ENCODE results near the gene ST3GAL3.

Gene ST3GAL3

DNA sequence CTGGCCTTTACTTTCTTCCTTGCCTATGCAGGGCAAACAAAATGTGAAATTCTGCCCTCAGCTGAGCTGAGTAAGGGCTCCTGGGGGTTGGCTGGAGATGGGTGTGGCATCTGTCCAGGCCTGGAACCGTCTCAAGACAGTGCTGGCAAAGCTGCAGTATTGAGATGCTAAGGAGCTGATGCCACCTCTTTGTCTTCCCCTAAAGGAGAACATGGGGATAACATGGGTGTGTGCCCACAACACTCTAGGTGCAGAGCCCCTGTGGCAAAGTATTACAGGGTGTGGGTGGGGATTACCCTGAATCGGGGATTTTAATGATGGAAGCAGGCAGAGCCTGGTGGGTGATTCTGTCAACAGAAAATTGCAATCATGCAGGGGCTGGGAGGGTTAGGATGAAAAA lies 2.5 kb upstream of the ST3GAL3 start:
- no peak for DNase-seq

DNA sequence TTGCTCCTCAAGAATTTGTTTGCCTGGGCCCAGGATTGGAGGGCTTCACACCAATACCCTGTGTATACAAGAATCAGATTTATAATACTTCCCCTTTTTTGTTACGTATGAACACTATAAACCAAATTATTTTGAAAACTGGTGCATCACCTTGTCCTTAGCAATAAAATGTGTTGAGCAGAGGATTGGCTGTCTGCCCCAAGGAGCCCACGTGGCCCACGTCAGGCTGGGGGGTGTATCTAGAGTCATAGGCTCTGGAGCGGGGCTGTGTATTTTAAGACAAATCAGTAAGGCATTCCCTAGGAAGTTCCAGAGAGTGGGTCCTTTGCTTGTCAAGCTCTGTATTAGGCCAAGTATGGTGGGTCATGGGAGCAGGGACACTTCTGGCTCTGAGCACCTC lies 2.0 kb upstream of the ST3GAL3 start:
- no peak for DNase-seq

DNA sequence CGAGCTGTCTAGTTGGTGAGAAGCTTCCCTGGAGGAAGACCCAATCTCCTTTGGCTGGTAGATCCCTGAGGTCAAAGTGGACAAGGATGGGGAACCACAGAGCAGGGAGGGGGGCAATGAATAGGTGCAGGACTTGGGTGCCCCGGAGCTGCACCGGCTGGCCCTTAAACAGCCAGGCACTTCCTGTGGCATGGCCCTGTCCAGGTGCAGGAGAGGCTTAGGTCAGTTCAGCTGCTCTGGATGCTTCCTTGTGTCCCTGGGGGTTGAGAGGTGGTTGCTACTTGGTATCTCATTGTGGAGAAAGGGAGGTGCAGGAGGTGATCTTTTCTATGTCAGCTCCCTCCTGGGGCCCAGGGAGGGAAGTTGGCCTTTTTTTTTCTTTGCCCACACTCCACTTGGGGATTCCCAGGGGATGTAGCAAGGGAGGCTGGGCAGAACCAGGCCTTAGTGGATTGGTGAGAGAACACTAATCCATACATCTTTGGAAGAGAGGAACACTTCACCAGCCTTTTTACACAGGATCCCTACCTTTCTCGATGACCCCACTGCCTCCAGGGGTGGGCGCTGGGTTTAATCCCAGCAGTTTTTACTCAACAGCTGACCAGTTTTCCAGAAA lies 1.2 kb upstream of the ST3GAL3 start:
- no peak for DNase-seq

DNA sequence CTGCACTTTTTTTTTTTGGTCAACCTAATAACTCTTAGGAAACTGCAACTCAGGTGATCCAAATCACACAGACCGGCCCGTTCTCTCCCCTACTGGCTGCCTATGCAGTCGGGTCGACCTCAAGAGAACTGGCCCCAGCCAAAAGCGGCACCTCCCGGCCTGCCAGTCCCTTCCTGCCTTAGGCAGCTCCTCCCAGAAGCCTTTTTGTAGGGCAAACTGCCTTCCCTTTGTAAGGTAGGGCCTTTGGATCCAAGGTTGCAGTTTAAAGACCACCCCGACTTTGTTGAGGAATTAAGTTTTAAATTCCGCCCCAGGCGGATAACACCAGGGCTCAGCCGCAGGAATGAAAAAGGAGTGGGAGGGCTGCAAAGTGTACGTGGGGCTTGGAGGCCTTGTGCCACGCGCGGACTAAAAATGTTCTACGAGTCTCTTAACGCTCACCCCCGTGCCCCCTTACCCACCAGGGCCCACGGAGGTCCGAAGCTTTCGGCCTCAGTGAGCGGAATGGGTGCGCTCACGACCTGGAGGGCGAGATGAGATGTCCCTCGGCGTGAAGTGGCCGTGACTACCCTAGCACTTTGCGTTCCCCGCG lies 642 bp upstream of the ST3GAL3 start:
- DNase-seq = no peak

DNA sequence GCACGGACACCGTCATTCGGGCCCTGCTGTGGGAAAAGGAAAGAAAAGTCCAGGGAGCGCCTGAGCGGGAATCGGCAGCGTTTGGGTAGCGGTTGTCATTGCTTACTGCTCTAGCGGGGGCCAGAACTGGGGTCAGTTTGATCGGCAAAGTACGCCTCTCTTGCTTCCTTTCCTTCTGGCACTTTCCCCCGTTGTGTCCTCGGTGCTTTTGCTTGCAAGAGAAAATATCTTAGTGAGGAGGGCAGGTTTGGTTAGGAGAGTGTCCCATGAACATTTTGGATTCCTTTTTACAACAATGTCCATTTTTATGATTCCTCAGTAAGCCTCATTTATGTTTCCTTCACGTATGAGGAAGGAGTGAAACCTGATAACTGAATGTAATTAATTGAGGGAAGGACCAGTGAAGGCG lies 670 bp downstream of the ST3GAL3 start:
- DNase-seq = no peak

DNA sequence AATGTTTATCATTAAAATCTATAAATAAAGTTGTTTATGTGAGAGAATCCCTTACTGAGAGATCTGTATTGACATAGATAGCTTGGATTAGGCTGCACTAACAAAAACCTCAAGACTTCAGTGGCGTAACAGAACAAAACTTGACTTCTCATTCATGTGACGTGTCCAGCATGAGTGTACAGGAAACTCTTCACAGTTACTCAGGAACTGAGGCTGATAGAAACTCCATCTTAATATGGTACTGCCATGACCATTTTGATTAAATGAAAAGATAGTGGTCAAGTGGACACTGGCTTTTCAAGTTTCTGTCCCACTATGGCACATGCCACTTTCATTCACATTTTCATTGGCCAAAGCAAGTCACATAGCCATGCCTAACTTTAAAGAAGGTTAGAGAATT lies 3.7 kb downstream of the ST3GAL3 start:
- DNase-seq = peak; percentile 83

DNA sequence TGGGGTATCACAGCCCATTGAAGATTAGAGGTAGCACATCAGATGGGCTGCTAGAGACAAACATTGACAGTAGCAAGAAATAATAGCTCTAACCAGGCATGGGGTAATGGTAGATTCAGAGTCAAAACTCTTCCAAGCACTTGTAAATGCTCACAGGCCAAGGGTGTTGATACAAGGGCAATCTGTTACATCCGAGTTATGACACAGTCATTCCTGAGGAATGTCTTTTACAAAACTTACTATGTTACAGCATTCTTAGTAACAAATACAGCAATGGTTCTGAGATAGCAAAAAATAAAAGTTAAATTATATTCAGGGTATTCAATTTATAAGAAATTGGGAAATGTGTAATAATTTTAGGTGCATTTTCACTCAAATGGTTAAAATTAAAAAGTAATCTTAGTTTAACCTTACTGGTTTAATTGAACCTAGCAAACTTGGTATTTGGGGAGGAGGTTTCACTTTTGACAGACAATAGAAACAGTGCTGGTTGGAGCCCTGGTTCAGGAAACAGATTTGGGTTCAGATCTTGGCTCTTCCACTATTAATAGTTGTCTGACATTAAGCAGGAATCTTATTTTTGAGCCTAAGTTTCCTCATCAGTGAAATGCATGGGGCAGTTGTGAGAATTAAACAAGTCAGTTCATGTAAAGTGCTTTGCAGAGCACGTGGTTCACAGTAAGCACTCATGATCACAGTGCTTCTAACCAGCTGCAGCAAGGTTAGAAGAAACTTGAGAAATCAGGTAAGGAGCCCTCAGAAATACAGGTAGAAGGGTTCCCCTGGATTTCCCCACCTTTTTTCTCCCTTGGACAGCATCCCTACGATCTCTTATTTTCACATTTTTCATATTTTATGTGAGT lies 4.4 kb downstream of the ST3GAL3 start:
- DNase-seq = peak; percentile 83

DNA sequence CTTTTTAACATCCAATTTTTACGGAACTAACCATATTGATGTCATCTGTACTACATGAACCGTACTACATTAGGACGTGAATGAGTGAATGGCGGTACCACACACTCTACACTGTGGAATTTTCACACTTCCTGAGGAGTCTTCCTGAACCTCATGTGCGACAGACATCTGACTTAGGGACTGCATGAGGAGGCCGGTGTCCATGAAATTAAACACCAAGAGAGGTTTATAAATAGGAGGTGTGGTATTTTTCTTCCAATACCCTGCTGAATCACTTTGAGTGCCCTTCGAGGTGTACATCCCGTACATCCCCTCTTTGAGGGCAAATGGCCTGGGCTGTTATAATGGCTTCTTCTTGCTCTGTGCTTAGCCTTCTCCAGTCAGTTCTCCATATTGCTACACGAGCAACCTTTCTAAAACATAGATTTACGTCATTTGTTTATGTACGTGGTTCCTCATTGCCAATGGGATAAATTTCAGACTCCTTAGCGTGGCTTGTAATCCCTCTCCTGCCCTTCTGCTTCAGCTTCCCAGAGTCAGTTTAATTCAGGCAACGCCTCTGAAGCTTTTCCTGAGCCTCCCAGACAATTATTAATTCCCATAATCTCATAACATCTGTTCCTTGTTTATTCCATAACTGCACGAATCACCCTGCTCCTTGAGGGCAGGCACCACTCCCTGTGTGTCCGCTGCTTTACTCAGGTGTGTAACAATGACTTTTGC lies 9.4 kb downstream of the ST3GAL3 start:
- DNase-seq = no peak

DNA sequence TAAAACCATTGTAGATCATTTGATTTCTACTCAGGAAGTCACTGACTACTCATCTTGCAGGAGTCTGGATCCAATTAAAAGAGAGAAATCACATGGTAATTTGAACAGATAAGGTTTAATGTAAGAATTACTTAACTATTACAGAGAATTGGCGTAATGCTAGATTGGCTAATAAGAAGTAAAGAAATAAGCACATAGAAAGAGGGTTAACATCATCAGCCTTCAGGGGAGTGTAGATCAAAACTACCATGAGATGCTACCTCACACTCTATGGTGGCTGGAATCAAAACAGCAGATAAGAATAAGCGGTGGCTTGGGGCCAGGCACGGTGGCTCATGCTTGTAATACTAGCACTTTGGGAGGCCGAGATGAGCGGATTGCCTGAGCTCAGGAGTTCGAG lies 11.7 kb downstream of the ST3GAL3 start:
- peak; percentile 69 for DNase-seq

DNA sequence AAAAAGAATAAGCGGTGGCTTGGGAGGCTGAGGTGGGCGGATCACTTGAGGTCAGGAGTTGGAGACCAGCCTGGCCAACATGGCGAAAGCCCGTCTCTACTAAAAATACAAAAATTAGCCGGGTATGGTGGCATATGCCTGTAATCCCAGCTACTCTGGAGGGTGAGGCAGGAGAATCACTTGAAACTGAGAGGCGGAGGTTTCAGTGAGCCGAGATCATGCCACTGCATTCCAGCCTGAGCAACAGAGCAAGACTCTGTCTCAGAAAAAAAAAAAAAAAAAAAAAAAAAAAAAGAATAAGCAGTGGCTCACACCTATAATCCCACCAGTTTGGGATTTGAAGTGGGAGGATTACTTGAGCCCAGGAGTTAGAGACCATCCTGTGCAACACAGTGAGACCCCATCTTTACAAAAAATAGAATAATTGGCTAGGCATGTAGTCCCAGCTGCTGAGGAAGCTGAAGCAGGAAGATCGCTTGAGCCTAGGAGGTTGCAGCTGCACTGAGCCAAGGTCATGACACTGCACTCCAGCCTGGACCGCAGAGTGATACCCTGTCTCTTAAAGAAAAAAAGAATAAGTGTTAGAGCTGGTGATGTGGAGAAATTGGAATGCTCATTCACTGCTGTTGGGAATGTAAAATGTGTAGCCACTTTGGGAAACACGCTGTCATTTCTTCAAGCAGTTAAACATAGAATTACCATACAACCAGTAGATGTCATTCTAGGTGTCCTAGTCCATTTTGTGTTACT lies 12.5 kb downstream of the ST3GAL3 start:
- peak; percentile 18 for DNase-seq

DNA sequence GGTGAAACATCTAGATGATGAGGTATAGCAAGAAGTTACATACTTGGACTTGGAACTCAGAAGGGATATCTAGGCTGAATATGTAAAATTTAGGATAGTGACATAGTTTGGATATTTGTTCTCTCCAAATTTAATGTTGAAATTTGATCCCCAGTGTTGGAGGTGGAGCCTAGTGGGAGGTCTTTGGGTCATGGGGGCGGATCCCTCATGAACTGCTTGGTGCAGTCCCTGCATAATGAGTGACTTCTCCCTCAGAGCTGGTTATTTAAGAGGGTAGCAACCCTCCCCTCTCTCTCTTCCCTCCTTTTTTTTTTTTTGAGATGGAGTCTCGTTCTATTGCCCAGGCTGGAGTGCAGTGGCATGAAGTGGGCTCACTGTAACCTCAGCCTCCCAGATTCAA lies 15.5 kb downstream of the ST3GAL3 start:
- DNase-seq = no peak

DNA sequence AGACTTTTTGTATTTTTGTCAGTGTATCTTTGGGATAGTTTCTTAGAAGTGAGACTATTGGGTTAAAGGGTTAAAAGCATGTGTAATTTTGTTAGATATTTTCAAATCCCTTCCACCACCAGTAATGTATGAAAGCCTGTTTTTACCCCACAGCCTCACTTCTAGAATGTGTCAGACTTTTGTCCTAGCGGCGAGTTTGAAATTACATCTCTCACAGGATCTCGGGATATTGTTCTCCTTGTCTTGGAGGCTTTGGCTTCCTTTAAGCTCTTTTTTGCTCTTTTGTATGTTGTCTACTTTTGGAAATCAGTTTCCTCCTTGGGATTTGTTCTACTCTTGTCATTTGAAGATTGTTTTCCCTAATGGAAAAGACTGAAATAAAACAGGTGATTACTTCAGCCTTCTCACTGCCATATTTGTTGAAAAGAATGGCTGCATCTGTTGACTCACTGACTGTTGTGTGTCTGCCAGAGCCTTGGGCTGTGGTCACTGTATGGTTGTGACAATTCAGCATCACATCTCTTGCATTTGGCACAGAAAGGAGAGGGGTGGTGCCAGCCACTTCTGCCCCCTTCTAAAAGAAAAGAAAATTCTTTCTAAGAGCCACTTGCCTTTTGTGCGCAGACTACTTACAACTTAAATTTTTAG lies 22.6 kb downstream of the ST3GAL3 start:
- DNase-seq = no peak

DNA sequence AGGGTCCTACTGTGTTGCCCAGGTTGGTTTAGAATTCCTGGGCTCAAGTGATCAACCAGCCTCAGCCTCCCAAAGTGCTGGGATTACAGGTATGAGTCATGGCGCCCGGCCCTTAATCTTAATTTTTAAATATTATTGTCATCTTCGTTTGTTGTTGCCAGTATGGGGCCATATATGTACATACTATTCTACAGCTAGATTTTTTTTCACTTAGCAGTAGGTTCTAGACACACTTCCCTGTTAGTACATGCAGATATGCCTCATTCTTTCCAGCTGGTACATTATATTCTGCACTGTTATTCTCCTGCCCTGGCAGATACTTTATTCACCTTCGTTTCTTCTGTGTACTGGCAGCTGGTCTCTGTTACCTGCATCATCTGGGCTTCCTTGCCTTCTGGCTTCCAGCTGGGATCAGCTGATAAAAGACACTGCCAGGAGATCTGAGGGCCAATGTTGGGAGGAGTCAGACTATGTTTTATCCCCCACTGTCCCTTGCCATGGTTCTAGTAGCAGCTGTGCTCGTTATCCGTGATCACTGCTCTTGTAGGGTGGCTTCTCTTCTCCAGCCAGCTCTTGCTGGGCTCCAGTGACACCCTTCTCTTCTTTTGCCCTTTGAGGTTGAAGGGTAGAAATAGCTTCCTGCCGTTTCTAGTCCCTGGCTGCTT lies 24.7 kb downstream of the ST3GAL3 start:
- DNase-seq = no peak

DNA sequence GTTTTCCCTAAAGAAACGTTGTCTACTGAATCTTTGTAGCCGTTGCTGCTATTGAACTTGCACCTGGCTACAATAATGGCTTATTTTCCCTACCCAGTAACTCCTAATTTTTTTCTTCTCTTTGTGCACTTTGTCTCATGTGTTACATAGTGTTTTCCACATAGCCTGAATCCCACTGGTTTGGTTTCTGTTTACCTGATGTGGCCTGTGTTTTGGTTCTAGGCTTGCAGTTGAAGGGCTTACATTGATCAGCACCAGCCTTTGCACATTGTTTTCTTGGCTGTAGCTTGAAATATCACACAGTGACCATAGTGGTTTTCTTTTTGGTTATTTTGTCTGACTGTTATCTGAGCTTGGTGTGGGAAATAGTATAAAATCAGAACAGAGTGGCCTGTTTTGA lies 29.5 kb downstream of the ST3GAL3 start:
- DNase-seq = no peak

DNA sequence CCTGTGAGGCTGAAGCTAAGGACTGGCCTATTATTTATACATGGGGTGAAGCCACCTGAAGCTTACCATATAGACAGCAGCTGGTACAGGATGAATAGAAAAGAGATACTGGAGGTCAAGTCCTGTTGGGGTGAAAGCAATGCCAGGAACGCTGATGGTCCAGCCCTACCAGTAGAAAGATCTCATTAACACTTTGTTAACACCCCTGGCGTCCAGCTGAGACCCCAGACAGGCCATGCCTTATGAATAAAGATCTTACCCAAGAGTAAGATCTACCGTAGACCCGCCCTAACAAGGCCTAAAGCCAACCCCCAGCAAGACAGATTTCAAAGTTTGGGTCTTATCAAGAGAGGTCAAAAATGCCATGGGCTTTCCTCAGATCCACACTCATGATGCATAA lies 34.7 kb downstream of the ST3GAL3 start:
- no peak for DNase-seq

DNA sequence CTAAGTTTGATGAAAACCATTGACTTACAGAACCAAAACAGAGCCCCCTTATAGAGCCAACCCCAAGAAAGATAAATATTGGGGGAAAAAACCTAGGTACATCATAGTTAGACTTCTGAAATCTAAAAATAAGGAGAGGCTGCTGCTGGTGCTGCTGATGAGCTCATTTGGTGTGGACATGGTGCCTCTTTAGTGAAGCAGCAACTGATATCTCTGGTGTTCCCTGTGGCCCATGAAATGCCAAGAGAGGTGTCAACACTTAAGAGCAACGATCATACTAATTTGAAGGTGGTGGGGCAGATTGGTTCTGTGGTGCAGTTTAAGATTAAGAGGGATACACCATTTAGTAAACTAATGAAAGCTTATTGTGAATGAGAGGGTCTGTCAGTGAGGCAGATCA lies 35.9 kb downstream of the ST3GAL3 start:
- no peak for DNase-seq

DNA sequence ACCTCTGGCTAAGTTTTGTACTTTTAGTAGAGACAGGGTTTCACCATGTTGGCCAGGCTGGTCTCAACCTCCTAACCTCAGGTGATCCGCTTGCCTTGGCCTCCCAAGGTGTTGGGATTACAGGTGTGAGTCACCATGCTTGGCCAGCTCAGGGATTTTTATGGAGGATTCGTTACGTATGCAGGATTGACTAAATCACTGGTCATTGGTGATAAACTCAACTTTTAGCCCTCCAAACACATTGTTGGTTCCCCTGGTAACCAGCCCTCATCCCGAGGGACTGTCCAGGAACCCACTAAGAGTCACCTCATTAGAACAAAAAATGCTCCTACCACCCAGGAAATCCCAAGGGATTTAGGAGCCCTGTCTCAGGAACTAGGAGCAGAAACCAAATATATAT lies 40.4 kb downstream of the ST3GAL3 start:
- peak; percentile 4 for DNase-seq

DNA sequence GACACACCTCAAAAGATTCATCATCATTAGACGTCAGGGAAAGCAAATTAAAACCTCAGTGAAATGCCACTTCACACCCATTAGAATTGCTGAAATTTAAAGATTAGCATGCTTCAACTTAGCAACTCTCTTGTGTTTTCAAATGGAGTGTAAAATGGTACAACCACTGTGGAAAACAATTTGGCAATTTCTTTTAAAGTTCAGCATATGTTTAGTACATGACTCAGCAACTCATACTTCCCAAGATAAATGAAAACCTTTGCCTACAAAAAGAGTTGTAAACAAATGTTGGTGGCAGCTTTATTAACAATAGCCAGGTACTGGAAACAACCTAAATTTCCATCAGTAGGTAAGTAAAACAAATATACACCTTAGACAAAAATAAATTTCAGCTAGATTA lies 42.7 kb downstream of the ST3GAL3 start:
- DNase-seq = no peak

DNA sequence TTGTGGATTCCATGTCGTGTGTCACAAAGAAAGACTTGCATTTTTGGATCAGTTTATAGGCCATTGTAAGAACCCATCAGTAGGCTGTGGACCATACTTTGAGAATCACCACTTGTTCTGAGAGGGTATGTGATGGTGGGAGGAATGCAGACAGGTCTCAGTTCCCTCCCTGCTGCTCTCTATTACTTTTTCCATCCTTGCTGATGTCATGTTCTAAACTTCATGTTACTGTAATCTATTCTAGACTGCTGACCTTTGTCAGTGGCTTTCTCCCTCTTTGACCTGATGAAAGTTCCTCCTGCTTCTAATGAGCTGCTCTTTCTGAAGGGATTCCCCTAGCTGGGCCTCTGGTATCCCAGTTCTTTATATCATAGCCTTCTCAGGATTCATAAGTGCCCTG lies 46.1 kb downstream of the ST3GAL3 start:
- no peak for DNase-seq

DNA sequence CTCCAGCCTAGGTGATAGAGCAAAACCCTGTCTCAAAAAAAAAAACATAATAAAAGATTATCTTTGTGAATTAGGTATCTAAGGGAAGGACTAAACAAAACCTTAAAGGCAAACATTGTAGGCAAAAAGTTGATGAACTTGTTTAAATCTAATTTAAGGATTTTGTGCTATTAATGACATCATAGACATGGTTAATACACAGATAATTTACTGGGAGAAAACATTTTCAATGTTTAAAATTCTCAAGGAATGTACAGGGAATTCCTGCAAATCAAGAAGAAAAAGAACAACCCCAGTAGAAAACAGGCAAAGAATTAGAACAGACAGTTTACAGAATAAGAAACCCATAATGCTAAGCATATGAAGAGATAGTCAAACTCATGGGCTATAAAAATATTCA lies 47.6 kb downstream of the ST3GAL3 start:
- DNase-seq = no peak

DNA sequence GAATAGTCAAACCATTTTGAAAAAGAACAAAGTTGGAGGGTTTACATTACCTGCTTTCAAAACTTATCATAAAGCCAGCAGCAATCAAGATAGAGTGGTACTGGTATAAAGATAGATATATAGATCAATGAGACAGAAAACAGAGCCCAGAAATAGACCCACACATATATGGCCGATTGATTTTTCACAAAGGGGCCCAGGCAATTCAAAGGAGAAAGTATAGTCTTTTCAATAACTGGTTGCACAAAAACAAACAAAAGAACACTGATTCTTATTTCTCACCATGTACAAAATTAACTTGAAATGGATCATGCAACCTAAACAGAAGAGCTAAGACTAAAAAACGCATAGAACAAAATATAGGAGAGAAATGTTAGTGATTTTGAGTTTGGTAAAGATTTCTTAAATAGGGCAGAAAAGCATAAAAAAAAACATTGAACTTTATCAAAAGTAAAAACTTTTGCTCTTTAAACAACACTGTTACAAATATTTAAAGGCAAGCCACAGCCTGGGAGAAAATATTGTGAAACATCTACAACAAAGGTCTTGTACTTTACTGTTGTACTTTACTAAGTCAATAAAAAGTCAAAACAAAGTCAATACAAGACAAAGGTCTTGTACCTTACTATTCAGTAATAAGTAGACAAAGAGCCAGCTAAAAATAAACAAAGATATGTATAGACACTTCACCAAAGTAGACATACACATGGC lies 50.2 kb downstream of the ST3GAL3 start:
- no peak for DNase-seq

Data from fibroblast of skin of right biceps (primary cell).